ENCODE measurements around the gene PERCC1. TPM values are rescaled to one million over a fixed set of nuclear protein-coding genes. Genes with fewer than 3 reads are reported as not detected.

Gene PERCC1
- total RNA-seq, 1 donor from 2014 or later, result not detected

GRCh38 chr16:1474796-1475551 lies 44.1 kb downstream of the PERCC1 start, which contains the start of gene CLCN7:
TSS of gene CLCN7 (minus strand) at chr16:1475028. CDS start at chr16:1474974, 54 bp downstream.
- Histone ChIP-seq H3K9ac (ENCODE audit: low read length) (peak within 1 kb of the TSS; percentile 94), H3K36me3 (ENCODE audit: insufficient read depth, low read length) (no peaks in the 10 kb centered on the region), H3K4me2 (ENCODE audit: low read length) (peak within 1 kb of the TSS; percentile 92), H3K27ac (ENCODE audit: low read depth, low read length) (peak within 1 kb of the TSS; percentile 73), H3K4me3 (ENCODE audit: insufficient read depth, low read depth, low read length) (peak within 1 kb of the TSS; percentile 68), H4K20me1 (ENCODE audit: insufficient read depth, low read length) (peaks cover 24% of the 10 kb centered on the region), H3K9me3 (ENCODE audit: insufficient read depth, low read depth, low read length) (no peaks in the 10 kb centered on the region), H3K79me2 (ENCODE audit: insufficient read depth, low read length) (peaks cover 40% of the 10 kb centered on the region), H3K27me3 (ENCODE audit: insufficient read depth, low read length) (no peaks in the 10 kb centered on the region), H2AFZ (ENCODE audit: low read depth, low read length) (peak within 1 kb of the TSS; percentile 87), H3K4me1 (ENCODE audit: insufficient read depth, low read length) (peaks cover 31% of the 10 kb centered on the region)
- Mint-ChIP-seq H3K36me3 (ENCODE audit: low read depth, unreplicated experiment) (peaks cover 2% of the 10 kb centered on the region), H3K4me3 (ENCODE audit: unreplicated experiment) (peak within 1 kb of the TSS; percentile 83), H3K4me1 (ENCODE audit: low read depth, unreplicated experiment) (peaks cover 16% of the 10 kb centered on the region), H3K27me3 (ENCODE audit: low read depth, unreplicated experiment) (peaks cover 3% of the 10 kb centered on the region), H3K27ac (ENCODE audit: unreplicated experiment) (peak within 1 kb of the TSS; percentile 66), H3K9me3 (ENCODE audit: unreplicated experiment) (peaks cover 14% of the 10 kb centered on the region)
- no peak for TF ChIP-seq EZH2 (IDR thresholded peaks at IDR 0.05; ENCODE audit: insufficient read depth, low read length)
- TF ChIP-seq, protein P1, sequence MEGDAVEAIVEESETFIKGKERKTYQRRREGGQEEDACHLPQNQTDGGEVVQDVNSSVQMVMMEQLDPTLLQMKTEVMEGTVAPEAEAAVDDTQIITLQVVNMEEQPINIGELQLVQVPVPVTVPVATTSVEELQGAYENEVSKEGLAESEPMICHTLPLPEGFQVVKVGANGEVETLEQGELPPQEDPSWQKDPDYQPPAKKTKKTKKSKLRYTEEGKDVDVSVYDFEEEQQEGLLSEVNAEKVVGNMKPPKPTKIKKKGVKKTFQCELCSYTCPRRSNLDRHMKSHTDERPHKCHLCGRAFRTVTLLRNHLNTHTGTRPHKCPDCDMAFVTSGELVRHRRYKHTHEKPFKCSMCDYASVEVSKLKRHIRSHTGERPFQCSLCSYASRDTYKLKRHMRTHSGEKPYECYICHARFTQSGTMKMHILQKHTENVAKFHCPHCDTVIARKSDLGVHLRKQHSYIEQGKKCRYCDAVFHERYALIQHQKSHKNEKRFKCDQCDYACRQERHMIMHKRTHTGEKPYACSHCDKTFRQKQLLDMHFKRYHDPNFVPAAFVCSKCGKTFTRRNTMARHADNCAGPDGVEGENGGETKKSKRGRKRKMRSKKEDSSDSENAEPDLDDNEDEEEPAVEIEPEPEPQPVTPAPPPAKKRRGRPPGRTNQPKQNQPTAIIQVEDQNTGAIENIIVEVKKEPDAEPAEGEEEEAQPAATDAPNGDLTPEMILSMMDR (IDR thresholded peaks at IDR 0.05; ENCODE audit: insufficient read depth, low read depth, low read length), result no peak
- FAIRE-seq (no peak), DNase-seq (ENCODE audit: low read depth) (peak; percentile 72)

GRCh38 chr16:1475552-1476114 lies 44.8 kb downstream of the PERCC1 start:
- H3K9me3 Mint-ChIP-seq (ENCODE audit: unreplicated experiment), result peaks cover 14% of the 10 kb centered on the region
- DNase-seq (ENCODE audit: low read depth), result no peak
- Histone ChIP-seq H3K9ac (ENCODE audit: low read length) (peak overlapping the region; percentile 94), H3K27ac (ENCODE audit: low read depth, low read length) (peak overlapping the region; percentile 73), H3K36me3 (ENCODE audit: insufficient read depth, low read length) (no peaks in the 10 kb centered on the region), H3K4me3 (ENCODE audit: insufficient read depth, low read depth, low read length) (peak overlapping the region; percentile 68), H2AFZ (ENCODE audit: low read depth, low read length) (peak overlapping the region; percentile 87), H3K27me3 (ENCODE audit: insufficient read depth, low read length) (no peaks in the 10 kb centered on the region), H3K79me2 (ENCODE audit: insufficient read depth, low read length) (peaks cover 33% of the 10 kb centered on the region), H3K4me2 (ENCODE audit: low read length) (peak overlapping the region; percentile 92), H3K9me3 (ENCODE audit: insufficient read depth, low read depth, low read length) (no peaks in the 10 kb centered on the region), H3K4me1 (ENCODE audit: insufficient read depth, low read length) (peaks cover 26% of the 10 kb centered on the region), H4K20me1 (ENCODE audit: insufficient read depth, low read length) (peaks cover 18% of the 10 kb centered on the region)
- no peak for TF ChIP-seq EZH2 (IDR thresholded peaks at IDR 0.05; ENCODE audit: insufficient read depth, low read length)
- TF ChIP-seq, protein P1 (IDR thresholded peaks at IDR 0.05; ENCODE audit: insufficient read depth, low read depth, low read length), result no peak
- peaks cover 5% of the 10 kb centered on the region for H3K27me3 Mint-ChIP-seq (ENCODE audit: low read depth, unreplicated experiment)
- peaks cover 10% of the 10 kb centered on the region for H3K4me1 Mint-ChIP-seq (ENCODE audit: low read depth, unreplicated experiment)
- peak overlapping the region; percentile 66 for H3K27ac Mint-ChIP-seq (ENCODE audit: unreplicated experiment)
- peak overlapping the region; percentile 80 for H3K4me3 Mint-ChIP-seq (ENCODE audit: unreplicated experiment)
- H3K36me3 Mint-ChIP-seq (ENCODE audit: low read depth, unreplicated experiment), result peaks cover 2% of the 10 kb centered on the region
- FAIRE-seq, result no peak

Measured in astrocyte (in vitro differentiated cells and primary cell).